ENCODE data around the gene CLIC4. TPM values are rescaled to one million over a fixed set of nuclear protein-coding genes. Genes with fewer than 3 reads are reported as not detected.

CLIC4 gene
- total RNA-seq, 6 experiments from 2014 or later, result 517 to 729 (median 548) TPM

DNA sequence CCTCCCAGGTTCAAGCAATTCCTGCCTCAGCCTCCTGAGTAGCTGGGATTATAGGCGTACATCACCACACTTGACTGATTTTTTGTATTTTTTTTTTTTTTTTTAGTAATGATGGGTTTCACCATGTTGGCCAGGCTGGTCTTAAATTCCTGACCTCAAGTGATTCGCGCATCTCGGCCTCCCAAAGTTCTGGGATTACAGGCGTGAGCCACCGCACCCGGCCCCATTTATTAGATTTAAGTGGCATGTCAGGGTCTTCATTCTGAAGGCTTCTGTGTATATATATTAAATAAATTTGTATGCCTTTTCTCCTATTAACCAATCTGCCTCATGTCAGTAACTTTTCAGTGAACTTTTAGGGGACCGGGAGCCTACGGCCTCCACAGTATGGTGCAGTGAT lies 6.0 kb upstream of the CLIC4 start:
- H3K4me1 Mint-ChIP-seq (ENCODE audit: low read depth), result peaks cover 50% of the 10 kb centered on the region
- H3K27ac Mint-ChIP-seq, result no peak overlapping the region
- peaks cover 2% of the 10 kb centered on the region; the same call in 1 of the 2 replicates for H3K27me3 Mint-ChIP-seq (ENCODE audit: insufficient read depth)
- H3K36me3 Mint-ChIP-seq (ENCODE audit: low read depth), result no peaks in the 10 kb centered on the region
- H3K9me3 Mint-ChIP-seq, result no peaks in the 10 kb centered on the region
- no peak overlapping the region for H3K4me3 Mint-ChIP-seq
- TF ChIP-seq, protein P1, sequence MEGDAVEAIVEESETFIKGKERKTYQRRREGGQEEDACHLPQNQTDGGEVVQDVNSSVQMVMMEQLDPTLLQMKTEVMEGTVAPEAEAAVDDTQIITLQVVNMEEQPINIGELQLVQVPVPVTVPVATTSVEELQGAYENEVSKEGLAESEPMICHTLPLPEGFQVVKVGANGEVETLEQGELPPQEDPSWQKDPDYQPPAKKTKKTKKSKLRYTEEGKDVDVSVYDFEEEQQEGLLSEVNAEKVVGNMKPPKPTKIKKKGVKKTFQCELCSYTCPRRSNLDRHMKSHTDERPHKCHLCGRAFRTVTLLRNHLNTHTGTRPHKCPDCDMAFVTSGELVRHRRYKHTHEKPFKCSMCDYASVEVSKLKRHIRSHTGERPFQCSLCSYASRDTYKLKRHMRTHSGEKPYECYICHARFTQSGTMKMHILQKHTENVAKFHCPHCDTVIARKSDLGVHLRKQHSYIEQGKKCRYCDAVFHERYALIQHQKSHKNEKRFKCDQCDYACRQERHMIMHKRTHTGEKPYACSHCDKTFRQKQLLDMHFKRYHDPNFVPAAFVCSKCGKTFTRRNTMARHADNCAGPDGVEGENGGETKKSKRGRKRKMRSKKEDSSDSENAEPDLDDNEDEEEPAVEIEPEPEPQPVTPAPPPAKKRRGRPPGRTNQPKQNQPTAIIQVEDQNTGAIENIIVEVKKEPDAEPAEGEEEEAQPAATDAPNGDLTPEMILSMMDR (IDR thresholded peaks at IDR 0.05), result no peak
- no peak for DNase-seq

DNA sequence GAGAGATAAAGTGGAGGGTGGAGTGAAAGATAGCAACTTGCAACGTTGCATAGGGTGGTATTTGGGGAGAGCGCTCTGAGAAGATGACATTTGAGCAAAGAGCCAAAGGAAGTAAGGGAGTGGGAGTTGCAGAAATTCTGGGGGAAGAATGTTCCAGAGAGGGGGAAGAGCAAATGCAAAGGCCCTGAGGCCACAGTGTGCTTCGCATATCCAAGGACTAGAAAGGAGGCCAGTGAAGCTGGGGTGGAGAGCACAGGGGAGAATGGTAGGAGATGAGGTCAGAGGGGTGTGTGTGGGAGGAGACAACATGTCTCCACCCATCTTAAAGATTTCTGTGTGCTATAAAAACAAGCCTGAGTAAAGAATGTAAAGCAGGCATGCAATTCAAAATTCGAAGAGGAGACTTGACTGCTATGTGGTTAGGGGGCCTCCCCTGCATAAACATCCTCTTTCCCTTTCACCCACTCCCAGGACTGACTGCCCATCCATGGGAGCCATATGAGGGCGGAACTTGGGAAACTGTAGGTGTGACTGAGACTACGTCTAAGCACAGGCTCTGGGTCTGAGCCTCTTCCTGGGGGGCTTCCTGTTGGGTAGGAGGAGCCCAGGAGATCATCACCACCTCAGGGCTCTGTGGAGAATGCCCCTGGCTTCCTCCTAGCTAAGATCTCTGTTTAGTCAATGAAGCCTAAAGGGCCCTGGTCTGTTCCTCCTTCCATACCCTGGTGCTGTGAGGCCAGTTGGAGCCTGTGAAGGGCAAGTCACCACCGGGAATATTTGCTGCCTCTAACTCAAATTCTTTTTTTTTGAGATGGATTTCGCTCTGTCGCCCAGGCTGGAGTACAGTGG lies 2.9 kb upstream of the CLIC4 start:
- H3K27me3 Mint-ChIP-seq (ENCODE audit: insufficient read depth), result no peaks in the 10 kb centered on the region; the same call in 1 of the 2 replicates
- peak overlapping the region; percentile 41; the same call in 1 of the 2 replicates for H3K4me3 Mint-ChIP-seq
- H3K36me3 Mint-ChIP-seq (ENCODE audit: low read depth), result peaks cover 15% of the 10 kb centered on the region
- TF ChIP-seq, protein P1 (IDR thresholded peaks at IDR 0.05), result no peak
- H3K9me3 Mint-ChIP-seq, result peaks cover 7% of the 10 kb centered on the region
- peaks cover 41% of the 10 kb centered on the region for H3K4me1 Mint-ChIP-seq (ENCODE audit: low read depth)
- DNase-seq, result peak; percentile 62
- H3K27ac Mint-ChIP-seq, result peak overlapping the region; percentile 97

DNA sequence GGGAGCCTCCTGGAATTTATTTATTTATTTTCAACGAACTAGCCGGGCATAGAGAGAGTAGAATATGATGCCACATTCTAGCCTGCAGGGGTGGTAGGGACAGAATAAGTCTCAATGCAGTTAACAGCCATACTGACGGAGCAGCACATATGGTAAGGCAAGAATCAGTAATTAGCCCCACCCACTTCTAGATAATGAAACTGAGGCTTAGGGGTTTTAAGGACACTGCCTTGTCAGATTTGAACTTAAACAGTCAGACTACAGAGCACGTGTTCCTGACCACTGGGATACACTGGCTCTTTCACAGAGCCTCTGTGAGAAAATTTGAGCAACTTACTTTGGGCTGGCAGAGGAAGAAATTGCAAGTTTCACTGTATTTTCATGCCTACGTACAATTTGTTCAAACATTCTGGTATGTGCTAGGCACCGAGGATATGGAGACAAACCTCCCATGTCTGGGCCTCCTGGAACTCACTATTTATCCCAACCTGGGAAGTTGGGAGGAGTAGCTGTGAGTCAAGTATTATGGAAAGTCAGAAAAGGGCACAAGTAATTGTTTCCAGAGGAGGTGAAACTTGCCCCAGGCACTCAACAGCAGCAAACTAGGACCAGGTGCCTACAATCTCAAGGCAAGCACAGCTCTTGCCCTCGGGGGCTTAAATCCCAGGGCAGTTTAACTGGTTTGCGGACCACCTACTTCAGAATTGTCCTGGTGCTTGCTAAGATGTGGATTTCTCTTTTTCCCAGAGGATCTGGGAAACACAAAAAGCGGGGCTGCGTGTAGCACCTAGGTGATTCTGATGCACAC lies 1.6 kb upstream of the CLIC4 start:
- H3K9me3 Mint-ChIP-seq, result peaks cover 11% of the 10 kb centered on the region
- TF ChIP-seq, protein P1 (IDR thresholded peaks at IDR 0.05), result peak; percentile 20
- peak overlapping the region; percentile 85 for H3K4me3 Mint-ChIP-seq
- peaks cover 6% of the 10 kb centered on the region for H3K27me3 Mint-ChIP-seq (ENCODE audit: insufficient read depth)
- peak; percentile 81 for DNase-seq
- peaks cover 54% of the 10 kb centered on the region for H3K4me1 Mint-ChIP-seq (ENCODE audit: low read depth)
- peak overlapping the region; percentile 97 for H3K27ac Mint-ChIP-seq
- H3K36me3 Mint-ChIP-seq (ENCODE audit: low read depth), result peaks cover 28% of the 10 kb centered on the region

DNA sequence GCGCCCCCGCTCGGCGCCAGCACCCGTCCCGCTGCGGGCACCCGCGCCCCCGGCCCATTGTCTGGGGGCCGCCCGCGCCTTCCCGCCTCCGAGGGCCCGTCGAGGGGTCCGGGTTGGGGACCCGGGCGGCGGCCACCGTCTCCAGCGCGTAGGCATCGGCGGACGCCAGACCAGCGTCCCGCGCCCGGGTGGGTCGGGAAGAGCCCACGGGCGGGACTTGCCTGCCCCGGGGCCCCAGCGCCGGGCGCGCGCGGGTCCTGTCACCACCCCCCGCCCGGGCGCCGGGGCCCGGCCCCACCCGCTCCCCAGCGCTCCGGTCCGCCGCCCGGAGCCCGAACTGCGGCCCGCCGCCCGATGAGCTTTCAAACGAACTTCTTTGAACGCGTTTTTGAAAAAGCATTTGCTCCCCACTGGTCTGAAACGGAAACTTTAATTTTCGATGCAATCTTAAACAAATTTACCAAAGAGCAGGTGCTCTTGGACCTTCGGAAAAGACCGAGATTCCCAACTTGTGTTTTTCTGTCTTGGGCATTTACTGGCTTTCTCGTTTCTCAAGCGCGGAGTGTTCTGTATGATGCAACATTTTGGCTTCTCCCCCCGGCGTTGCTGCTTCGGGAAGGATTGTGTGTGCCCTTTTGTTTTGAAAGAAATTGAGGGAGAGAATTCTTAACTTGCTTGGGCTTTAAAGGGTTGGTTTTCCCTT lies 615 bp downstream of the CLIC4 start:
- TF ChIP-seq, protein P1 (IDR thresholded peaks at IDR 0.05), result no peak
- H3K27ac Mint-ChIP-seq, result peak overlapping the region; percentile 85
- peaks cover 75% of the 10 kb centered on the region for H3K4me1 Mint-ChIP-seq (ENCODE audit: low read depth)
- peaks cover 38% of the 10 kb centered on the region for H3K36me3 Mint-ChIP-seq (ENCODE audit: low read depth)
- DNase-seq, result peak; percentile 46
- peaks cover 6% of the 10 kb centered on the region for H3K27me3 Mint-ChIP-seq (ENCODE audit: insufficient read depth)
- peak overlapping the region; percentile 95 for H3K4me3 Mint-ChIP-seq
- peaks cover 11% of the 10 kb centered on the region for H3K9me3 Mint-ChIP-seq
